ENCODE data around the gene SLX9. TPM values are rescaled to one million over a fixed set of nuclear protein-coding genes. Genes with fewer than 3 reads are reported as not detected.
"Not testable (repeated sequence)": the region's sequence is repeated elsewhere in the genome, so short reads cannot be mapped to it uniquely, and the experiment has no call there.

The SLX9 gene
- total RNA-seq, 1 experiment from 2014 or later, result 42.9 TPM

GRCh38 chr21:44965251-44966022 lies 25.6 kb downstream of the SLX9 start:
- in situ Hi-C loops (cut with HindIII; ENCODE audit: low pct_unique_long_range_greater_than_20kb, low sequenced_read_pairs), result no loop called here
- no peak for DNase-seq (ENCODE audit: low read depth)

DNA sequence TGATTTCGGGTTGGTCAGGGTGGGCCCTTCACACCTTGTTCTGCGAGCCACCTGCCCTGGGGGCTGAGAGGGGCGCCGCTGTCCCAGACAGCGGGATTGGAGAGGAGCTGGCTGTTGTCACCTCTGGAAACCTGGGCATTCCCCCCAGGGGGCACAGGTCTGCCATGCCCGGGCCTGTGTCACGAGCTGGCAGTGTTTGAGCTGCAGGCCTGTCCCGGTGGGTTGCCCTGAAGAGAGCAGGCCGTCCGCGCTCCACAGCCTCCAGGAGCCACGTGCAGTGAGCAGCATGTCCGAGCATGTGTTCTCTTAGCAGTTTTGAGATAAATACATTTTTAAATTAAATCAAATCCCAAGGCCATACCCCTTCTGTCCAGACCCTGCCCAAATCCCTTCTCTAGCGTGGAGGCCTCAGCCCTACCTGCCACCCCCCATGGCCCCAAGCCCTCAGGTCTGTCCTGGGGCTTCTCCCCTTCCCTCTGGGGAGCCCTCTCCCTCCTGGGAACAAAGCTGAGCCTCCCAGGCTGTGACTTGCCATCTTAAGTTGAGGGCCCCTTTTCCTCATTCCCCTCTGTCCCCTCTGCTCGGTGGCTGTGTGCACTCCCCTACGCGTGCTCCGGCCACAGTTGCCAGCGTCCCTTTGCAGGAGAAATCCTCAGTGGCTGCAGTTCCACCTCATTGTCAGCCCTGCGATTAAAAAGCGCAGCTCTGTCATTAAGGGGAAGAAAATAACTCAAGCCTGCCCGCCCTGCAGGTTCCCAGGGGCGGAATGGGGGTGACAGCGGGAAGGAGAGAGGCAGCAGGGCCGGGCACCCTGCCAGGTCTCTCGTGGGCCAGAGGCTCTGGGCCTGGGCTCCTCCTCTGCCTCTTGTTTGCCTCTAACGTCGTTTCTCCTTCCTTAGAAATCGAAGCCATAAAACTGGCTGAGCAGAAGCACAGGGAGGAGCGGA lies 26.6 kb downstream of the SLX9 start:
- in situ Hi-C loops (cut with HindIII; ENCODE audit: low pct_unique_long_range_greater_than_20kb, low sequenced_read_pairs), result no loop called here

DNA sequence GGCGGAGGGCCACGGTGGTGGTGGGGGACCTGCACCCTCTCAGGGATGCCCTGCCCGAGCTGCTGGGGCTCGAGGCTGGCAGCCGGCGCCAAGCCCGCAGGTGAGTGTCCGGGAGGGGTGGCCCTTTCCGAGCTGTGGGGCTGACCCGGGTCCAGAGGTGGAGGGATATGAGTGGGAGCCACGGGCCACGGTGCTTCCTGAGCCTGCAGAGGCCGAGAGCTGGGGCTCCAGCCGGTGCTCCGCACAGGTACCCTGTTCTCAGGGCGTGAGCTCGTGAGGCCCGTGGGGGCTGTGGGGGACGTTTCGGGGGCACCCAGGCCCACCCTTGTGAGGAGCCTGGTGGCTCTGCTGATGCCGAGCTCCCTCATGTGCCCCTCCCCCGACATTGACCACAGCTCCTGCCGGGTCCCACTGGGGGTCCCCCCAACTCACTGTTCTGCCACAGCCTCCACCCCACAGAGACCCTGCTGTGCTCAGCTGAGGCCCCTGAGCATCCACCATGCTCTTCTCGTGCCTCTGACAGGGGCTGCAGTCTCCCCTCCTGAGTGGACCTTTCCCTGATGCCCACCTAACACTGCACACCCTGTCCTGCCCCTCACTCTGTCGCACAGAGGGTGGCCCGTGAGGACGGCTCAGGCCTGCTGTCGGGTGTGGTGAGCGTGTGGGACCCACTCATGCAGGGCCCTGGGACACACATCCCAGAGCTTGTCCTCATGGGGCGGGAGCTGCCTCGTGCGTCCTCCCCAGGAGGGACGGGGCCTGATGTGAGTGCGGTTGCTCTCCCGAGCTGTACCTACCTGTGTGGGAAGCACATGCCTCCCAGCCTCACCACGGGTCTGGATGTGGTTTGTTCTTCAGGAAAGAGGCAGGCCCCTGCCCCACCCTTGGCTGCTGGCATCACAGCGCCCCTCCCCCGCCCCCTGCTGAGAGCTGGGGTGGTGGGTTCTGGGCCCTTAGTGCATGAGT lies 27.5 kb downstream of the SLX9 start:
- no peak for DNase-seq (ENCODE audit: low read depth)
- in situ Hi-C loops (cut with HindIII; ENCODE audit: low pct_unique_long_range_greater_than_20kb, low sequenced_read_pairs), result no loop called here

More for the DNA sequence above, 26.6 kb downstream of the SLX9 start:
- DNase-seq (ENCODE audit: low read depth), result no peak

GRCh38 chr21:44969066-44969670 lies 29.3 kb downstream of the SLX9 start:
- in situ Hi-C loops (cut with HindIII; ENCODE audit: low pct_unique_long_range_greater_than_20kb, low sequenced_read_pairs), result no loop called here
- DNase-seq (ENCODE audit: low read depth), result no peak

GRCh38 chr21:44969931-44970755 lies 30.3 kb downstream of the SLX9 start:
- in situ Hi-C loops (cut with HindIII; ENCODE audit: low pct_unique_long_range_greater_than_20kb, low sequenced_read_pairs), result no loop called here
- DNase-seq (ENCODE audit: low read depth), result no peak

DNA sequence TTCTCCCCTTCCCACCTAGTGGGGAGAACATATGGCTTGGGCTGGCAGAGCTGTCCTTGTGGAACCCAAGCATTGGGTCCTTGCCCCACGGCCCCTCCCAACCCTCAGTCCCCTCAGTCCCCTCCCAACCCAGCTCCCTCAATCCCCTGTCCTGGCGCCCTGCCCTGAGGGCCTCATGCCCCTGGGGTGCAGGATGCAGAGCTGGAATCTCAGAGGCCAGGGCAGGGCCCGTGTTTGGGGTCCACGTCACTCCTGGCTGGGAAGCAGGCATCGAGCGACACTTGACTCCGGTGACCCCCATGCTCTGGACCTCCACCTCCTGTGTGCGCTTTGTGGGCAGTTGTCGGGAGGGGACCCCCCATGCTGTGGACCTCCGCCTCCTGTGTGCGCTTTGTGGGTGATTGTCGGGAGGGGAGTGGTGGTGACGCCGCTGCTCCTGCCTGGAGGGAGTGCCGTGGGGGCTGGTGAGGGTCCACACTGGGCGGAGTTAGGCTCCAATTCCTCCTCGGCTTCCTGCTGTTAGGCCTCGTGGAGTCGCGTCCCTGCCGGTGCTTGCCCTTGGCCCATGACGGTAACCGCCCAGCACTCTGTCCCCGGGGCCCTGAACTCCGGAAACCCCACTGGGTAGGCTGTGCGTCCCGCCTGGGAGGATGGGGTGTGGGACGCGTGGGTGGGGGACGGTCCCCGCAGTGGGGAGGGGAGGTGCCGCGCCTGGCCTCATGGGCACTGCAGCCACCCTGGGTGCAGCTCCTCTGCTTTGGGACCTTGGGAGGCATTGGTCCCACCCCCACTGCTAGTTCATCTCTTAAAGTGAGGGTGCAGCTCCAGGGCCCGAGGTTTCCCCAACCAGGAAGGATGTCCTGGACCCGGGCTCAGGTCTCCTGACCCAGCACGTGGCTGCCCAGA lies 31.2 kb downstream of the SLX9 start:
- DNase-seq (ENCODE audit: low read depth), result no peak
- in situ Hi-C loops (cut with HindIII; ENCODE audit: low pct_unique_long_range_greater_than_20kb, low sequenced_read_pairs), result no loop called here

GRCh38 chr21:44971672-44971995 lies 31.8 kb downstream of the SLX9 start:
- DNase-seq (ENCODE audit: low read depth), result no peak
- in situ Hi-C loops (cut with HindIII; ENCODE audit: low pct_unique_long_range_greater_than_20kb, low sequenced_read_pairs), result no loop called here

DNA sequence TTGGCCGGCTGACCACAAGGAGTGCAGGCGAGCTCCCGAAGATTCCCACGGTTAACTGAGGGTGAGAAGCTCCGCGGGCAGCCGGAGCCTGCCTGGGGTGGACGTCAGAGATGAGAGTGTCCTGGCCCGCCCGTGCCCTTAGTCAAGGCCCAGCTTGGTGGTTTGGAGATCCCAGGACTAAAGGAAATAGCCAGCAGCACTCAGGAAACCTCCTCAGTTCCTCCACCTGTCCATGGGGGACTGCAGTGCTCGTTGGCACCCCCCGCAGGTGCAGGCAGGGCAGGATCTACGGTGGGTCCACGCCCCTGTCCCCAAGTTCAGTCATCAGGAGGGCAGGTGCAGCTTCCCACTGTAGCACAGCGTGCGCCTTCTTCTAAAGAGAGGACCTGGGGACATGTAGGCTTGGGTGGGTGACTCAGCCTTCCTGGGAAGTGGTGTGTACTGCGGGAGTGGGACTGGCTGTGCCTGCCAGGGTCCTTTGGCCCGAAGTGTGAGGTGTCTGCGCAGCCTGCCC lies 32.5 kb downstream of the SLX9 start:
- no peak for DNase-seq (ENCODE audit: low read depth)
- in situ Hi-C loops (cut with HindIII; ENCODE audit: low pct_unique_long_range_greater_than_20kb, low sequenced_read_pairs), result no loop called here

DNA sequence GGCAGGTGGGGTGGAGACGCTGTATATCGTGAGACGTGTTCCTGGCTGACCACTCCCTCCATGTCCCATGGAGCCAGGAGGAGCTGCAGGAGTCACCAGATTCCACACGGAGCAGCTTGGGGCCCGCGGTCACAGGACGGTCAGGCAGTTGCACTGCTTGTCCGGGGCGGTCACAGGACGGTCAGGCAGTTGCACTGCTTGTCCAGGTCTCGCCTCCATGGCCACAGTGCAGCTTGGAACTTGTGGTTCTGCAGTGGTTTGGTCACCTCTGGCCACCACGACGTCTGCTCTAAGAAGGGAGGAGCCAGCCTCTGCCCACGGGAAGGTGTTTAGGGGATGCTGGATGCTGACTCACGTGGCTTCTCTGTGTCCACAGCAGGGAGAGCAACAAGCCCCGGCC lies 33.0 kb downstream of the SLX9 start:
- peak; percentile 61 for DNase-seq (ENCODE audit: low read depth)
- in situ Hi-C loops (cut with HindIII; ENCODE audit: low pct_unique_long_range_greater_than_20kb, low sequenced_read_pairs), result no loop called here

DNA sequence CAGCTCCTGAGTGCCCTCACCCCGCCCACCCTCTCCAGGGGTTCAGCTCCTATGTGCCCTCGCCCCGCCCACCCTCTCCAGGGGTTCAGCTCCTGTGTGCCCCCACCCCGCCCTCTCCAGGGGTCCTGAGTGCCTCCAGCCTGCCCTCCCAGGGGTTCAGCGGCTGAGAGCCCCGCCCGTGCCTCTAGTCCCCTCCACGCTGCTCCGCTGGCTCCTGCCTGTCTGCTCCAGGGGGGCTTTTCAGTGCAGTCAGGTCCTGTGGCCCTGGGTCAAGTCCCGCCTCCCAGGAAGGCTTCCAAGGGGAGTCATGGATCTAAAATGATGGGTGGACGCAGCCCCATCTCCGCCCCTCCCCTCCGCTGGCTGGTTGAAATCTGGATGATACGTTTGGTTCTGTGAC lies 33.8 kb downstream of the SLX9 start:
- DNase-seq (ENCODE audit: low read depth), result no peak
- in situ Hi-C loops (cut with HindIII; ENCODE audit: low pct_unique_long_range_greater_than_20kb, low sequenced_read_pairs), result no loop called here

DNA sequence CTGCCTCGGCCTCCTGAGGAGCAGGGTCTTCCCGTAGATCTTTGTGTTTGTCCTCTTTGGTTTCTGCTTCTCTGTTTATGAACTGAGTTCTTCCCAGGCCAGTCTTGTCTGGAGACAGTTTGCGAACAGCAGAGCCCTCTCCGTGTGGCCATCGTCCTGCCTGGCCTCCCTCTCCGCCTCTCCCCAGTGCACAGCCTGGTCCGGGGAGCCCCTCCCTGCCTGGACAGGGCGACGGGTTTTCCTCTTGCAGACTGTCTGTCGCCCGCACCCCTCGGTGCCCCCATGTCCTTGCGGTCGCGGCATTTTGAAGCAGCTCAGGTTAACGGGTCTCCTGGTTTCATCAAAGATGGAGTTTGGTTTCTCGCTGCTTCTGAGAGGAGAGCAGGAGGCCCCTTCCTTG lies 34.8 kb downstream of the SLX9 start:
- no peak for DNase-seq (ENCODE audit: low read depth)
- in situ Hi-C loops (cut with HindIII; ENCODE audit: low pct_unique_long_range_greater_than_20kb, low sequenced_read_pairs), result no loop called here

GRCh38 chr21:44975720-44976555 lies 36.1 kb downstream of the SLX9 start:
- in situ Hi-C loops (cut with HindIII; ENCODE audit: low pct_unique_long_range_greater_than_20kb, low sequenced_read_pairs), result no loop called here
- DNase-seq (ENCODE audit: low read depth), result no peak

DNA sequence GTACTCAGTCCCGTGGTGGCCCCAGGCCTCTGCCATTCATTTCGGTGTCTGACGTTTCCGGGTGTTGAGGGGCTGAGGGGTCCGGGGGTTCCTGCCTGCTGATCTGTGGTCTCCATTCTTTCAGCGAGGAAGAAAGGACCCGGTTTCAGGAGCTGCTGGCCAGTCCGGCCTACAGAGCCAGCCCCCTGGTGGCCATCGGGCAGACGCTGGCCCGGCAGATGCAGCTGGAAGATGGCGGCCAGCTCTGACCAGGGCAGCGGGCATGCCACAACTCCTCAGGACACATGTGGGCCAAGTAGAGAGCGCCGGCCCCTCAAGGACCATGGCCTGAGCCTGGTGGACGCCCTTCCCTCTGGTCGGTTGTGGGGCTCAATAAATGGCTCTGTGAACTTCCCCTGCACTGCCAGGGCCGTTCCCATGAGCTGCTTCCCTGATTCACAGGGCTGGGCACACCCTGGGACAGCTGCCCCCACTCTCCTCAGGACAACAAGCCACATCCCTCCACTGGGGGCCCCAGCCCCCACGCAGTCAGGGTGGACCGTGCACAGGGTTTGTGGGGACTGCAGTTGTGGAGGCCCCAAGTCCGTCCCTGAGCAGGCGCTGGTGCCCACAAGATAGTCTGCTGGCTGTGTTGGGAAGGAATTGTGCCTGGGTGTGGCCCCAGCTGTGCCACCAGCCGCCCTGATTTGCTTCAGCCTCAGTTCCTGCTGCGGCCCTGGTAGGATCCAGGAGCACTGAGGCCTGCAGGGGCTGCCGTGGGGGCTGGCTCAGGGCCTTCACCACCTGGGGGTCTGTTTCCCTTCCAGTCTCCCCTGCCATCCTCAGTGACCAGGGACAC lies 36.9 kb downstream of the SLX9 start:
- in situ Hi-C loops (cut with HindIII; ENCODE audit: low pct_unique_long_range_greater_than_20kb, low sequenced_read_pairs), result not testable (repeated sequence)

GRCh38 chr21:44977616-44978340 lies 37.9 kb downstream of the SLX9 start:
- in situ Hi-C loops (cut with HindIII; ENCODE audit: low pct_unique_long_range_greater_than_20kb, low sequenced_read_pairs), result no loop called here
- DNase-seq (ENCODE audit: low read depth), result no peak

More for the DNA sequence above, 36.9 kb downstream of the SLX9 start:
- not testable (repeated sequence) for DNase-seq (ENCODE audit: low read depth)
